SK-N-MC (cell line): Measurements from ENCODE around the gene FOXP1.

ENCODE experiments used
- EZH2 ChIP-seq: fragments of 200-600 bp; sonication (generic); IDR thresholded peaks from one replicate; pipeline ENCODE4 v1.6.1; 2017; ENCODE audit warnings: antibody characterized with exemption
- FOXP2 ChIP-seq: optimal IDR thresholded peaks from 2 replicates; pipeline ENCODE3; 2011; ENCODE audit warnings: mild to moderate bottlenecking, moderate library complexity; ENCODE audit not compliant: insufficient read depth; ENCODE audit errors: extremely low read length, control extremely low read depth
- POLR2AphosphoS5 ChIP-seq: IDR thresholded peaks from 2 replicates; pipeline ENCODE4 v1.6.1; 2012; ENCODE audit warnings: mild to moderate bottlenecking, low read depth, low read length, borderline replicate concordance

DNA sequence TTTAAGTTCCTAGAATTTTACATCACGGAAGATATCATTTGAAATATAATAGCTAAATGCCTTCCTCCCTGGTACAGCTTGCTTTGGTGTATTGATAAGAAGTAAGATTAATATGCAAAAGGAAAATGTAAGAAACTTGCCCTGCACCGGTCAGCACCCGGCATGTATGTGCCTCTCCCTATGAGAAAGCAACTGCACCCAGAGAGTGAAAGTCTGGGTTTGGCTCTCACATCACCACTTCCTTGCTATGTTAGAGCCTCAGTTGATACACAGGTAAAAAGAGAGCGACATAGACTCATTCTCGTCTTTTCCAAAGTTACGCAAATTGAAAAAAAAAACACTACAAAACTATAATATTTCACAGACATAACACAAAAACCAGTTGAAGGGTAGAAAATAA, 96.7 kb downstream of the FOXP1 start:
- no peak for TF ChIP-seq EZH2
- TF ChIP-seq POLR2AphosphoS5 = no peak
- TF ChIP-seq FOXP2 = no peak
